Endothelial cell of umbilical vein (primary cell): ENCODE data around the gene RNF4. TPM values are rescaled to one million over a fixed set of nuclear protein-coding genes. Genes with fewer than 3 reads are reported as not detected.

ENCODE experiments used
- BruUV-seq: library from RNA; stranded (reverse); fragments of 400-500 nt; replicated peaks from 2 replicates; lab custom pipeline; 2021; lab: Mats Ljungman, UMichigan
- CTCF ChIA-PET: fragments of 300-600, 350-600 bp; sonication (Branson Sonifier 250); formaldehyde crosslinking; loops from one replicate; lab custom pipeline; 2021; ENCODE audit warnings: antibody characterized with exemption, inconsistent platforms; lab: Charles Lee
- POLR2A ChIA-PET: fragments of 300-600, 350-600 bp; sonication (Branson Sonifier 250); formaldehyde crosslinking; loops from one replicate; lab custom pipeline; 2021; ENCODE audit warnings: antibody characterized with exemption, inconsistent platforms; lab: Charles Lee
- DNase-seq: peaks from one replicate; pipeline ENCODE4 v3.0.0-alpha.2; 2011; ENCODE audit warnings: low read depth, low spot score
- FAIRE-seq: peaks from 2 replicates; lab custom pipeline; 2011; peaks lifted over from hg19 to GRCh38; lab: Jason Lieb, UNC
- H2AFZ ChIP-seq: 2 replicates; pipeline ENCODE4 v1.6.0; 2012; ENCODE audit warnings: low read depth, low read length, control low read depth, inconsistent platforms
- H3K27ac ChIP-seq: 2 replicates; pipeline ENCODE4 v1.5.1; 2011; ENCODE audit warnings: low read depth, mild to moderate bottlenecking, control low read depth, low read length, moderate library complexity; ENCODE audit not compliant: insufficient read depth
- H3K27me3 ChIP-seq, 2 experiments: 2 replicates each; pipeline versions ENCODE4 v1.6.0 to v1.6.1; 2011; ENCODE audit warnings: low read length in 2 of 2, mixed read lengths in 1 of 2; ENCODE audit not compliant: control insufficient read depth in 2 of 2, insufficient read depth in 2 of 2
- H3K36me3 ChIP-seq, 2 experiments: 2 replicates in 1 of 2; 3 replicates in 1 of 2; pipeline ENCODE4 v1.5.1; 2011; ENCODE audit warnings: low read length in 2 of 2, mild to moderate bottlenecking in 1 of 2, moderate library complexity in 1 of 2; ENCODE audit not compliant: control insufficient read depth in 2 of 2, insufficient read depth in 2 of 2; ENCODE audit errors: extremely low read depth in 1 of 2
- H3K4me1 ChIP-seq: 3 replicates; pipeline ENCODE4 v1.5.1; 2011; ENCODE audit warnings: mild to moderate bottlenecking, low read length; ENCODE audit not compliant: control insufficient read depth, insufficient read depth; ENCODE audit errors: extremely low read depth
- H3K4me2 ChIP-seq: 2 replicates; pipeline ENCODE4 v1.6.1; 2011; ENCODE audit warnings: low read length, control low read depth, mixed read lengths; ENCODE audit not compliant: insufficient read depth
- H3K4me3 ChIP-seq, 3 experiments: fragments of 200-600 bp in 1 of 3; sonication (generic), shearing (Covaris generic) in 1 of 3; replicated peaks in 1 of 3; 2 replicates each; pipeline ENCODE4 v1.5.1; 2011 to 2016; ENCODE audit warnings: control low read depth in 3 of 3, low read length in 3 of 3, mild to moderate bottlenecking in 2 of 3, inconsistent platforms in 1 of 3, low read depth in 1 of 3, moderate library complexity in 1 of 3; ENCODE audit not compliant: insufficient read depth in 1 of 3
- H3K79me2 ChIP-seq: 2 replicates; pipeline ENCODE4 v1.6.0; 2012; ENCODE audit warnings: low read length, inconsistent platforms; ENCODE audit not compliant: control insufficient read depth, insufficient read depth
- H3K9ac ChIP-seq: replicated peaks from 2 replicates; pipeline ENCODE3; 2011; ENCODE audit warnings: low read length, control low read depth; ENCODE audit not compliant: insufficient read depth; ENCODE audit errors: extremely low read depth
- H3K9me1 ChIP-seq: replicated peaks from 3 replicates; pipeline ENCODE4 v1.6.0; 2011; ENCODE audit warnings: mild to moderate bottlenecking, low read length; ENCODE audit not compliant: control insufficient read depth, insufficient read depth; ENCODE audit errors: extremely low read depth
- H3K9me3 ChIP-seq: replicated peaks from 2 replicates; pipeline ENCODE4 v1.5.1; 2012; ENCODE audit warnings: low read length, inconsistent platforms; ENCODE audit not compliant: control insufficient read depth, insufficient read depth
- H4K20me1 ChIP-seq: replicated peaks from 2 replicates; pipeline ENCODE3; 2011; ENCODE audit warnings: mild to moderate bottlenecking, low read length; ENCODE audit not compliant: control insufficient read depth, insufficient read depth; ENCODE audit errors: extremely low read depth
- EZH2 ChIP-seq: IDR thresholded peaks from 2 replicates; pipeline ENCODE4 v1.6.1; 2012; ENCODE audit warnings: borderline replicate concordance, low read depth, mild to moderate bottlenecking, moderate library complexity, low read length, inconsistent platforms; ENCODE audit not compliant: severe bottlenecking
- FOS ChIP-seq: IDR thresholded peaks from 2 replicates; pipeline ENCODE4 v1.6.1; 2011; ENCODE audit warnings: mild to moderate bottlenecking, low read length, moderate library complexity, borderline replicate concordance; ENCODE audit not compliant: insufficient read depth
- GATA2 ChIP-seq: IDR thresholded peaks from 2 replicates; pipeline ENCODE4 v1.7.0; 2011; ENCODE audit warnings: low read depth, mild to moderate bottlenecking, moderate library complexity, mixed read lengths, low read length; ENCODE audit not compliant: insufficient read length, insufficient read depth
- JUN ChIP-seq: IDR thresholded peaks from 2 replicates; pipeline ENCODE4 v1.6.1; 2011; ENCODE audit warnings: borderline replicate concordance, low read depth; ENCODE audit not compliant: insufficient read length, insufficient read depth
- MYC ChIP-seq: IDR thresholded peaks from one replicate; pipeline ENCODE4 v1.6.1; 2011; ENCODE audit warnings: mild to moderate bottlenecking, low read depth, low read length
- POLR2A ChIP-seq: IDR thresholded peaks from 2 replicates; pipeline ENCODE4 v1.6.1; 2012; ENCODE audit warnings: low read depth, mild to moderate bottlenecking, control low read depth, low read length
- POLR2AphosphoS5 ChIP-seq: IDR thresholded peaks from 2 replicates; pipeline ENCODE4 v1.6.1; 2012; ENCODE audit warnings: low read depth, mild to moderate bottlenecking, control low read depth, low read length, moderate library complexity; ENCODE audit not compliant: insufficient read depth
- dilution Hi-C: fragments of 300-500 bp; cut with MboI; formaldehyde crosslinking; loops from one replicate; pipeline ENCODE4 v1.15.0; 2019; ENCODE audit warnings: low sequenced_read_pairs; ENCODE audit not compliant: extremely low pct_ligation_motif_present
- intact Hi-C: fragments of 100-400 bp; cut with micrococcal nuclease; formaldehyde crosslinking; loops from one replicate; pipeline ENCODE4 v1.10.0; 2022
- polyA plus RNA-seq, 4 experiments: library from polyadenylated mRNA; depleted of rRNA in 3 of 4; stranded (reverse) in 3 of 4; unstranded in 1 of 4; fragments of >200 nt; gene quantifications; 2 replicates each; pipeline versions ENCODE4 v1.2.1 to v1.2.3, GENCODE V29; 2011 to 2012; ENCODE audit warnings: missing spikeins in 1 of 4
- total RNA-seq: library from RNA; stranded (reverse); gene quantifications from 2 replicates; pipeline ENCODE4 v1.2.3, GENCODE V29; 2021
- TF ChIP-seq, protein P1 (sequence below): IDR thresholded peaks from 2 replicates; pipeline ENCODE4 v1.6.1; 2011; ENCODE audit not compliant: insufficient read depth, insufficient read length

The RNF4 gene
- total and polyA plus RNA-seq, 2 donors (not counting 3 experiments of a cell fraction or from before 2014, with no cell fraction given), result 64.3 to 71.4 TPM

DNA sequence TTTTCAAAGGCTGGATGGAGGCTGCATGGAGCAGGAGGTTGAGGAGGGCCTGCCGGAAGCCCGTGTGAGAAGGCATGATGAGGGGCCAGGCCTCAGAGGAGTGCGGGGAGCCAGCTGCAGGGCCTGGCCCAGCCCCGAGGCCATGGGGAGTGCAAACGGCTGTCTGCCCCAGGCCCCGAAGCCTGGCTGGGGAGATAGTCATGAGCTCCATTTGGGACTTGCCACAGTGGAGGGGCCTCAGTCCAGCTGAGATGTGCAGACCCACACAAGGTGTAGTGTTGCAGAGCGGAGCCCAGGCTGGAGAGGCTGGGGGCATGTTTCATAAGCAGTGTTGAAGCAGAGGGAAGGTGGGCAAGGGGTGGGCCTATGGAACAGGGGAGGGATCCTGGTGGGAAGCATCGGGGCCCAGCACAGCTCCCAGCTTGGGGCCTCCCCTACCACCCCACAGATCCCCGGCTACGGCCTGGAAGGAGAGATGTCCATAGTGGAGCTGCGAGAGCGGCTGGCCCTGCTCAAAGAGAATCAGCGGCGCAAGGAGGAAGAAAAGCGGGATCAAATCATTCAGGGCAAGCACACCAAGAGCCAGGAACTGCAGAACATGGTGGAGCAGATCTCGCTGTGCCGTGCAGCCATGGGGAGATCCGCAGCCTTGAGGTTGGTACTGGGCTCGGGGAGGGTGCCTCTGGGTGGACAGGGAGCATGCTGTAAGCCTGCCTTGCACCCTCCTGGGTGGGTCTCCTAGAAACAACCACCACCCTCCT, 9.1 kb upstream of the RNF4 start:
- Histone ChIP-seq H3K4me2 (no peak overlapping the region), H3K79me2 (no peaks in the 10 kb centered on the region), H3K4me3 (no peak overlapping the region), H3K9me1 (no peaks in the 10 kb centered on the region), H3K27ac (no peak overlapping the region), H3K9ac (no peak overlapping the region), H3K9me3 (no peaks in the 10 kb centered on the region), H3K4me1 (peaks cover 7% of the 10 kb centered on the region), H4K20me1 (no peaks in the 10 kb centered on the region), H3K36me3 (no peaks in the 10 kb centered on the region), H2AFZ (no peak overlapping the region), H3K27me3 (no peaks in the 10 kb centered on the region)
- FAIRE-seq (no peak), DNase-seq (no peak)
- BruUV-seq, result no TSS peak
- ChIA-PET CTCF (interaction anchor here (2.5 kb wide), 1 partner anchor 240 kb away, joined by 11 read pairs; no protein-coding TSS in a partner anchor), POLR2A (no interaction called here)
- intact Hi-C loops (no loop called here), dilution Hi-C loops (no loop called here)
- TF ChIP-seq FOS (no peak), POLR2A (no peak), GATA2 (no peak), MYC (no peak), POLR2AphosphoS5 (no peak), EZH2 (no peak), JUN (no peak)
- TF ChIP-seq, protein P1, sequence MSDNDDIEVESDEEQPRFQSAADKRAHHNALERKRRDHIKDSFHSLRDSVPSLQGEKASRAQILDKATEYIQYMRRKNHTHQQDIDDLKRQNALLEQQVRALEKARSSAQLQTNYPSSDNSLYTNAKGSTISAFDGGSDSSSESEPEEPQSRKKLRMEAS, result no peak
